NCI-H69 (cell line): ENCODE data around the gene PADI1.

Source experiments
- DNase-seq: peaks from one replicate; lab custom pipeline; 2025; lab: John Stamatoyannopoulos, UW

PADI1 gene

GRCh38 chr1:17204546-17205440 lies at the start of gene PADI1:
PADI1 (plus strand) TSS chr1:17205128; CDS start chr1:17205218, 90 bp downstream.
- DNase-seq: no peak

DNA sequence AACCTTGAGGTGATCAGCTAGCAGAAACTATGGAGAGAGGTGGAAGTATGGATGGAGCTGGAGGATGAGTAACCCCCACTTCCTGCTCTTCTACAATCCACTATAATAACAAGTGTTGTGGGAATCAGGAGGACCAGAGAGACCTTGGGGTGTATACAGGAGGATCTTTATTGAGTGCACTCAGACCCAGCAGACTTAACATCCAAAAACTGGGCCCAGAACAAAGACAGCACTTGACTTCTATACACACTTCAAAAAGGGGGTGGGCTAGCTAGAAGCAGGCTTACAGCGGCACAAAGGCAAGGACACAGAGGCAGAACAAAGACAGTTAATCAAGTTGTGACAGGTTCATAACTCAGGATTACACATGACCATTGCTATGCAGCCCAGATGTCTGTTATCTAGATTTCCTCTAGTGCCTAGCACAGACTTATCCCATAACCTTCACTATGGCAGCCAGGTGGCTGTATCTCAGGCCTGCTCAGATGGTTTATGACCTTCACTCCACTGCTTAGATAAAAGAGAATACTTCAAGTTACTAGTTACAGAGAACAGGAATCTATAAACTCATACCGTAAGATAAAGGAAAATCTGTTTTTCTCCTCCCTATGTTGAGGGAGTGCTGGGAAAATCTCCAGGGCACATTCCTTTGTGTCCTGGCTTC lies 49.5 kb upstream of the PADI1 start:
- no peak for DNase-seq

- DNase-seq: no peak
Observed at GRCh38 chr1:17156108-17156507, 48.8 kb upstream of the PADI1 start.

GRCh38 chr1:17158961-17159360 lies 46.0 kb upstream of the PADI1 start:
- DNase-seq: no peak

GRCh38 chr1:17161137-17161740 lies 43.7 kb upstream of the PADI1 start:
- DNase-seq: no peak

GRCh38 chr1:17161926-17162800 lies 42.8 kb upstream of the PADI1 start:
- no peak for DNase-seq

- no peak for DNase-seq
Observed at GRCh38 chr1:17162941-17163340, 42.0 kb upstream of the PADI1 start.

- DNase-seq: no peak
Observed at GRCh38 chr1:17163371-17163770, 41.6 kb upstream of the PADI1 start.

DNA sequence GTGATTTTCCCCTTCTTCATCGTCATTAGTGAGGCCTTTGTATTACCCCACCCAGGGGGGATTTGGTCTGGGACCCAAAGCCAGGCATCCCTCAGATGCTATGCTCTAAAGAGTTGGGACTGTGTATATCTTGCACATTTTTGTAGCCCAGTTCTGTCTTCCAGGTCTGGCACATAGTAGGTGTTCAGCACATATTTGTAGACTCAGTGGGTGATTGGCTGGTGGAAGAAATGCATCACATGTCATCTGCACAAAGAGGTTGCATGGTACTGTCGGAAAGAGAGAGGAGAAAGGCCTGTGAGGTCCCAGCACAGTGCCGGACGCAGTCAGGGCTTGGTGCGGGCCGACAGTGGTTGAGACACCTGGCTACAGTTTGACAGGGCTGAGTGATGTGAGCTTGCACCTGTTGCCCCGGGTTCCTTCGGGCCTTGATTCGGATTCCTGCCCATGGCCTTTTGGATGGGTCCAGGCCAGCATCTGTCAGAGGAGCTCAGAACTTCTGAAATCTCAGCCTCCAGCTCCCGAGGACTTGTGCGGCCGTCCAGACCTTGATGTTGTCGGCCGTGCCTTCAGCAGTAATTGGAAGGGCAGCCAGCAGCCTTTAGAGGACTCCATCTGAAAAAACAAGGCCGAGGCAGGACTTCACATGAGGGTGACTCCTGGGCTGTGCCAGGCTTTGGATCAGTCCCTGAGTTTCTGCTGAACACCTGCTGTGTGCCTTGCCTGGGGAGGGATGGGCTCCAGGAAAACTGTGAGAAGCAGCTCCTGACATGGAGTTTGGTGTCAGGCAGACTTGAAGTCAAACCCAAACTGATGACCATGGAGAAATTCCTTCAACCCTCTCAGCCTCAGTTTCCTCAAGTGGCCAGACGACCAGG lies 40.9 kb upstream of the PADI1 start:
- no peak for DNase-seq

DNA sequence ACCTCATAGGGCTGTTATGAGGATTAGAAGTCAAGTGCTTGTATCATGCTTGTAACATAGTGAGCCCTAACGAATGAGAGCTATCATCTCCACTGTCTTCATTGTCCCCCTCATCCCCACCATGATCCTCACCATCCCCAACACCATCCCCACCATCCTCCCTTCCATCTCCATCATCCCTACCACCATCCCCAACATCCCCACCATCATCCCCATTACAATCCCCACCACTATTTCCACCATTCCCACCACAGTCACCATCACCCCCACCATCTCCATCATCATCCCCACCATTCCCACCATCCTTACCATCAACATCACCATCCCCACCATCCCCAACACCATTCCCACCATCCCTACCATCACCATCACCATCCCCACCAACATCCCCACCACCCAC lies 39.1 kb upstream of the PADI1 start:
- no peak for DNase-seq

- DNase-seq: peak; percentile 67
Observed at GRCh38 chr1:17167041-17167785, 37.7 kb upstream of the PADI1 start.

GRCh38 chr1:17167786-17168090 lies 37.2 kb upstream of the PADI1 start:
- DNase-seq: peak; percentile 65

GRCh38 chr1:17168091-17168876 lies 36.6 kb upstream of the PADI1 start:
- peak; percentile 91 for DNase-seq

DNA sequence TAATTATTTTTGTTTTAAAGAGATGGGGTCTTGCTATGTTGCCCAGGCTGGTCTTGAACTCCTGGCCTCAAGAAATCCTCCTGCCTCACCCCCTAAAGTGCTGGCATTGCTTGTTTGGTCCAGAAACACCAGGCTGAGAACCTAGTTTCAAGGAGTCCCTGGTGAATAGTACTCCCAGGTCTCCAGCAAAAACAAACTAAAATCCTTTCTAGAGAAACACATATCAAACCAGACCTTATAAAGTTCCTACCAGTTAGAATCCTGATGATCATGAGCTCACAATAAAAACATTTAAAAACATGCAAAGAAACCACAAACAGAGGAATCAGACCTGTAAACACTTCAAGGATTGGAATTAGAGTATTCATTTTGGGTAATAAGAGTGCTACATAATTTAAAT lies 34.4 kb upstream of the PADI1 start:
- no peak for DNase-seq

GRCh38 chr1:17173217-17173616 lies 31.7 kb upstream of the PADI1 start:
- DNase-seq: no peak

GRCh38 chr1:17176306-17177061 lies 28.4 kb upstream of the PADI1 start:
- no peak for DNase-seq

GRCh38 chr1:17177651-17178050 lies 27.3 kb upstream of the PADI1 start:
- no peak for DNase-seq

GRCh38 chr1:17181781-17182464 lies 23.0 kb upstream of the PADI1 start:
- DNase-seq: no peak
